Left lung (tissue), 10 donors: ENCODE results near the gene USP21. TPM values are rescaled to one million over a fixed set of nuclear protein-coding genes. Genes with fewer than 3 reads are reported as not detected.

Experiments
- ATAC-seq: fragments of 200-7000 bp; cut with Tn5 transposase; one replicate; pipeline ENCODE4 v1.9.1; 2020; ENCODE audit warnings: moderate library complexity
- DNase-seq, 4 donors: peaks; one replicate each; pipeline ENCODE4 v3.0.0-alpha.2; 2013 to 2020
- H3K27ac ChIP-seq, 2 donors: fragments of 200-600 bp; sonication (generic) in 1 of 2; one replicate each; pipeline versions ENCODE4 v1.5.0 to v1.8.0; 2020 to 2021
- H3K27me3 ChIP-seq, 2 donors: fragments of 200-600 bp; sonication (generic) in 1 of 2; one replicate each; pipeline versions ENCODE4 v1.5.0 to v1.8.0; 2020 to 2021
- H3K36me3 ChIP-seq, 2 donors: fragments of 200-600 bp; sonication (generic) in 1 of 2; one replicate each; pipeline versions ENCODE4 v1.5.0 to v1.8.0; 2020 to 2021
- H3K4me1 ChIP-seq, 2 donors: fragments of 200-600 bp; one replicate each; pipeline ENCODE4 v1.8.0; 2021
- H3K4me3 ChIP-seq, 2 donors: fragments of 200-600 bp; sonication (generic) in 1 of 2; one replicate each; pipeline versions ENCODE4 v1.5.0 to v1.8.0; 2020 to 2021; ENCODE audit warnings: mild to moderate bottlenecking in 1 of 2
- H3K9me3 ChIP-seq, 2 donors: fragments of 200-600 bp; sonication (generic) in 1 of 2; one replicate each; pipeline versions ENCODE4 v1.5.0 to v1.8.0; 2020 to 2021
- CTCF ChIP-seq, 2 donors: fragments of 200-600 bp; sonication (generic) in 1 of 2; IDR thresholded peaks; one replicate each; pipeline versions ENCODE4 v1.5.0 to v1.8.0; 2021; ENCODE audit warnings: antibody characterized with exemption in 2 of 2
- intact Hi-C, 2 donors: fragments of 100-400 bp; cut with DNase I; formaldehyde crosslinking; loops; one replicate each; pipeline versions ENCODE4 v1.11.2 to v1.14.2; 2022
- polyA plus RNA-seq, 6 donors: library from polyadenylated mRNA; unstranded; fragments of 120-200 nt; gene quantifications; one replicate each; pipeline ENCODE4 v1.2.1, GENCODE V29; 2013; ENCODE audit not compliant: insufficient read length in 6 of 6
- total RNA-seq, 2 donors: library from RNA; stranded (reverse); fragmentation: NEBNext Ultra II Directional; extraction: Animal tissue kit (Norgen Biotek cat#: 25700); gene quantifications; one replicate each; pipeline ENCODE4 v1.2.1, GENCODE V29; 2021
- donor health status: DM: no; HTN: yes; CAD: no.
- donor health status: DM: no; HTN: no; CAD: no.

USP21 gene
- total and polyA plus RNA-seq, 8 donors = 24.1 to 53.3 (median 45.5) TPM

GRCh38 chr1:161160671-161161145 is 1.4 kb downstream of the USP21 start:
- Histone ChIP-seq H3K36me3 (peaks cover 0 to 57% of the 10 kb centered on the region in 2 donors), H3K4me3 (peak overlapping the region in 1 of 2 donors; percentile 81), H3K27ac (no peak overlapping the region), H3K9me3 (no peaks in the 10 kb centered on the region), H3K27me3 (no peaks in the 10 kb centered on the region), H3K4me1 (peaks cover 10 to 38% of the 10 kb centered on the region in 2 donors)
- ATAC-seq = no peak
- DNase-seq = no peak
- intact Hi-C loops = no loop called here
- TF ChIP-seq CTCF (IDR thresholded peaks at IDR 0.05) = no peak

- TF ChIP-seq CTCF (IDR thresholded peaks at IDR 0.05) = no peak
- H3K4me1 ChIP-seq = peaks cover 10 to 40% of the 10 kb centered on the region in 2 donors
- no peaks in the 10 kb centered on the region for H3K27me3 ChIP-seq
- no peaks in the 10 kb centered on the region for H3K9me3 ChIP-seq
- no peak overlapping the region for H3K4me3 ChIP-seq
- no peak for DNase-seq
- peaks cover 0 to 56% of the 10 kb centered on the region in 2 donors for H3K36me3 ChIP-seq
- no peak overlapping the region for H3K27ac ChIP-seq
- ATAC-seq = no peak
- intact Hi-C loops = no loop called here
These were observed 2.4 kb downstream of the USP21 start for GRCh38 chr1:161161652-161162051.

GRCh38 chr1:161162052-161162451 is 2.8 kb downstream of the USP21 start:
- Histone ChIP-seq H3K9me3 (no peaks in the 10 kb centered on the region), H3K4me3 (no peak overlapping the region), H3K36me3 (peaks cover 0 to 52% of the 10 kb centered on the region in 2 donors), H3K4me1 (peaks cover 11 to 44% of the 10 kb centered on the region in 2 donors), H3K27ac (no peak overlapping the region), H3K27me3 (no peaks in the 10 kb centered on the region)
- DNase-seq (no peak), ATAC-seq (no peak)
- intact Hi-C loops = no loop called here
- TF ChIP-seq CTCF (IDR thresholded peaks at IDR 0.05) = no peak

- H3K9me3 ChIP-seq = no peaks in the 10 kb centered on the region
- intact Hi-C loops = no loop called here
- no peaks in the 10 kb centered on the region for H3K27me3 ChIP-seq
- no peak overlapping the region for H3K4me3 ChIP-seq
- no peak overlapping the region for H3K27ac ChIP-seq
- H3K36me3 ChIP-seq = peaks cover 0 to 44% of the 10 kb centered on the region in 2 donors
- no peak for DNase-seq
- ATAC-seq = no peak
- no peak for TF ChIP-seq CTCF (IDR thresholded peaks at IDR 0.05)
- H3K4me1 ChIP-seq = peaks cover 14 to 51% of the 10 kb centered on the region in 2 donors
These were observed 3.5 kb downstream of the USP21 start for GRCh38 chr1:161162806-161163205.

GRCh38 chr1:161163793-161164192 is 4.5 kb downstream of the USP21 start:
- no peak for TF ChIP-seq CTCF (IDR thresholded peaks at IDR 0.05)
- DNase-seq = peak in 1 of 4 donors; percentile 32
- no peak overlapping the region for H3K27ac ChIP-seq
- ATAC-seq = no peak
- intact Hi-C loops = no loop called here
- peaks cover 12 to 48% of the 10 kb centered on the region in 2 donors for H3K4me1 ChIP-seq
- peaks cover 0 to 39% of the 10 kb centered on the region in 2 donors for H3K36me3 ChIP-seq
- no peaks in the 10 kb centered on the region for H3K9me3 ChIP-seq
- H3K4me3 ChIP-seq = no peak overlapping the region
- H3K27me3 ChIP-seq = no peaks in the 10 kb centered on the region
